K562 (cell line): ENCODE measurements around the gene PTPN11. TPM values are rescaled to one million over a fixed set of nuclear protein-coding genes. Genes with fewer than 3 reads are reported as not detected.
A peak's percentile ranks its signal among the peaks of the same experiment; 100 is the strongest.

Experiments used
- BCL6 ChIP-seq: fragments of 250-450 bp; sonication (Bioruptor Pico); IDR thresholded peaks from 2 replicates; pipeline ENCODE4 v1.4.0; 2020
- ELF2 ChIP-seq: fragments of 250-450 bp; sonication (Bioruptor Pico); IDR thresholded peaks from 2 replicates; pipeline ENCODE4 v1.5.0; 2021; ENCODE audit warnings: mild to moderate bottlenecking
- GATAD2B ChIP-seq: fragments of 450-650 bp; IDR thresholded peaks from 2 replicates; pipeline ENCODE4 v1.6.1; 2017; ENCODE audit warnings: mild to moderate bottlenecking, borderline replicate concordance
- HNRNPK ChIP-seq: fragments of 200-400 bp; formaldehyde crosslinking; IDR thresholded peaks from one replicate; pipeline ENCODE4 v1.6.1; 2018; ENCODE audit warnings: mild to moderate bottlenecking, low read depth, low read length; ENCODE audit not compliant: poor library complexity, severe bottlenecking
- KAT7 ChIP-seq: sonication (generic); formaldehyde crosslinking; IDR thresholded peaks from 2 replicates; pipeline ENCODE4 v1.8.0; 2022; ENCODE audit warnings: missing genetic modification reagents, mild to moderate bottlenecking, borderline replicate concordance
- KDM2B ChIP-seq: fragments of 250-450 bp; sonication (Bioruptor Pico); IDR thresholded peaks from 2 replicates; pipeline ENCODE4 v1.8.0; 2021; ENCODE audit warnings: mild to moderate bottlenecking, moderate library complexity
- MCM5 ChIP-seq: fragments of 450-650 bp; IDR thresholded peaks from 2 replicates; pipeline ENCODE4 v1.6.1; 2016; ENCODE audit warnings: low read depth
- MNT ChIP-seq, 2 experiments: fragments of 450-650 bp; conservative IDR thresholded peaks; 2 replicates each; pipeline ENCODE4 v1.6.1; 2017; ENCODE audit warnings: mild to moderate bottlenecking in 2 of 2, moderate library complexity in 2 of 2
- MYC ChIP-seq, 2 experiments: fragments of 250-450 bp in 1 of 2; sonication (Bioruptor Pico) in 1 of 2; IDR thresholded peaks; 2 replicates each; pipeline versions ENCODE4 v1.5.1 to v1.6.1; 2012 to 2021; ENCODE audit warnings: low read depth in 2 of 2, borderline replicate concordance in 1 of 2, improper control_type of control experiment in 1 of 2, low read length in 1 of 2, mild to moderate bottlenecking in 1 of 2, moderate library complexity in 1 of 2
- NFE2L1 ChIP-seq: fragments of 450-650 bp; IDR thresholded peaks from 2 replicates; pipeline ENCODE4 v1.6.1; 2016; ENCODE audit warnings: missing genetic modification characterization, low read depth, mild to moderate bottlenecking, missing compliant biosample characterization, moderate library complexity, borderline replicate concordance
- PKNOX1 ChIP-seq: fragments of 450-650 bp; IDR thresholded peaks from 2 replicates; pipeline ENCODE4 v1.6.1; 2016
- POLR2AphosphoS5 ChIP-seq: IDR thresholded peaks from 2 replicates; pipeline ENCODE4 v1.6.1; 2011; ENCODE audit warnings: mild to moderate bottlenecking, low read depth, low read length, moderate library complexity; ENCODE audit not compliant: control insufficient read depth, insufficient read depth
- RBM14 ChIP-seq: fragments of 200-400 bp; formaldehyde crosslinking; IDR thresholded peaks from 2 replicates; pipeline ENCODE4 v1.6.1; 2018; ENCODE audit warnings: low read depth, mild to moderate bottlenecking, low read length, moderate library complexity, borderline replicate concordance; ENCODE audit not compliant: insufficient read depth
- STAT5A ChIP-seq: IDR thresholded peaks from 2 replicates; pipeline ENCODE4 v1.6.1; 2012; ENCODE audit warnings: low read length, inconsistent platforms, borderline replicate concordance
- TGIF2 ChIP-seq: sonication (generic); formaldehyde crosslinking; IDR thresholded peaks from 2 replicates; pipeline ENCODE4 v1.8.1; 2022; ENCODE audit warnings: mild to moderate bottlenecking, missing genetic modification reagents, moderate library complexity
- THRA ChIP-seq: fragments of 450-650 bp; IDR thresholded peaks from 2 replicates; pipeline ENCODE4 v1.6.1; 2017; ENCODE audit warnings: mild to moderate bottlenecking, moderate library complexity
- TSC22D4 ChIP-seq: fragments of 450-650 bp; IDR thresholded peaks from 2 replicates; pipeline ENCODE4 v1.6.1; 2016; ENCODE audit warnings: missing genetic modification characterization, missing biosample characterization, control low read depth
- YBX1 ChIP-seq: fragments of 450-650 bp; IDR thresholded peaks from 2 replicates; pipeline ENCODE4 v1.7.1; 2016; ENCODE audit warnings: mild to moderate bottlenecking
- ZBTB34 ChIP-seq: fragments of 250-450 bp; sonication (Bioruptor Pico); IDR thresholded peaks from 2 replicates; pipeline ENCODE4 v1.8.0; 2021; ENCODE audit warnings: mild to moderate bottlenecking, moderate library complexity
- ZNF384 ChIP-seq: IDR thresholded peaks from 2 replicates; pipeline ENCODE4 v1.6.1; 2012; ENCODE audit warnings: low read depth, low read length, improper control_type of control experiment
- ZNF644 ChIP-seq: fragments of 200-800 bp; sonication (Bioruptor generic); IDR thresholded peaks from 2 replicates; pipeline ENCODE4 v1.6.1; 2016; ENCODE audit warnings: low read depth, missing genetic modification characterization, missing compliant biosample characterization
- ZSCAN29 ChIP-seq: fragments of 450-650 bp; IDR thresholded peaks from 2 replicates; pipeline ENCODE4 v1.6.1; 2017
- polyA plus RNA-seq, 8 experiments: library from polyadenylated mRNA; depleted of rRNA in 4 of 8; stranded (reverse) in 5 of 8; unstranded in 3 of 8; fragments of >200 nt; fragmentation: Nextera tagmentation in 2 of 8; fragmentation: Illumina TruSeq in 1 of 8; extraction: Ambion mirVana in 2 of 8; extraction: Trizol in 1 of 8; gene quantifications; 2 replicates each; pipeline versions ENCODE4 v1.2.1 to v1.2.3, GENCODE V29; 2011 to 2014; ENCODE audit warnings: inconsistent platforms in 1 of 8, missing spikeins in 1 of 8
- total RNA-seq, 7 experiments: library from RNA; depleted of rRNA in 6 of 7; stranded (reverse); fragments of >200 nt in 6 of 7; fragmentation: Illumina TruSeq in 2 of 7; extraction: Trizol in 2 of 7; gene quantifications; 2 replicates each; pipeline versions ENCODE4 v1.2.1 to v1.2.3, GENCODE V29; 2011 to 2021; ENCODE audit warnings: low replicate concordance in 1 of 7

PTPN11 gene
- total and polyA plus RNA-seq, 9 of the 15 experiments (the other 6 are each of a cell fraction or from before 2014, with no cell fraction given), result 22.5 to 126 (median 79.7) TPM

- TF ChIP-seq ZNF384 (no peak), HNRNPK (peak; percentile 6), NFE2L1 (tag) (no peak), MYC (IDR thresholded peaks at IDR 0.05; ENCODE audit: low read depth, low read length) (peak; percentile 74), MYC (CRISPR knock-in tag; IDR thresholded peaks at IDR 0.05; ENCODE audit: borderline replicate concordance, low read depth) (no peak), YBX1 (no peak), MCM5 (no peak), POLR2AphosphoS5 (peak; percentile 74), GATAD2B (no peak), THRA (no peak), ZSCAN29 (no peak), ELF2 (CRISPR knock-in tag) (no peak), KAT7 (CRISPR knock-in tag) (0 out of 2 replicates have a peak, but pooled peaks have one; percentile 21), MNT (conservative IDR thresholded peaks at IDR 0.05) (peak; percentile 19 to 67; a peak in 2 of 4 replicates), PKNOX1 (peak; percentile 47; the same call in 1 of the 2 replicates), ZNF644 (no peak), STAT5A (no peak), KDM2B (CRISPR knock-in tag) (peak; percentile 78; the same call in 1 of the 2 replicates), BCL6 (CRISPR knock-in tag) (no peak), RBM14 (no peak), TGIF2 (CRISPR knock-in tag) (no peak), TSC22D4 (tag) (no peak), ZBTB34 (CRISPR knock-in tag) (no peak)
These were observed 36.6 kb upstream of the PTPN11 start, which contains the start of gene HECTD4 (continued) for GRCh38 chr12:112381883-112382796.
